Left ventricle myocardium inferior (tissue), 1 donor: ENCODE data around the gene TBX18. TPM values are rescaled to one million over a fixed set of nuclear protein-coding genes. Genes with fewer than 3 reads are reported as not detected.

Experiments used
- DNase-seq: peaks from one replicate; pipeline ENCODE4 v3.0.0-alpha.2; 2020
- H3K27ac ChIP-seq: fragments of 200-600 bp; replicated peaks from 2 replicates; pipeline ENCODE4 v1.8.0; 2021
- H3K27me3 ChIP-seq: fragments of 200-600 bp; 2 replicates; pipeline ENCODE4 v1.8.0; 2021; ENCODE audit warnings: low read depth
- H3K36me3 ChIP-seq: fragments of 200-600 bp; 2 replicates; pipeline ENCODE4 v1.8.0; 2021
- H3K4me1 ChIP-seq: fragments of 200-600 bp; 2 replicates; pipeline ENCODE4 v1.8.0; 2021
- H3K4me3 ChIP-seq: fragments of 200-600 bp; 2 replicates; pipeline ENCODE4 v1.8.0; 2021; ENCODE audit warnings: mild to moderate bottlenecking, moderate library complexity
- H3K9me3 ChIP-seq: fragments of 200-600 bp; replicated peaks from 2 replicates; pipeline ENCODE4 v1.8.0; 2021
- intact Hi-C: fragments of 100-400 bp; cut with micrococcal nuclease; formaldehyde crosslinking; loops from one replicate; pipeline ENCODE4 v1.11.0; 2022
- total RNA-seq: library from RNA; stranded (reverse); fragmentation: NEBNext Ultra II Directional; extraction: Animal tissue kit (Norgen Biotek cat#: 25700); gene quantifications from one replicate; pipeline ENCODE4 v1.2.1, GENCODE V29; 2021
- TF ChIP-seq, protein P1 (sequence below): fragments of 200-600 bp; IDR thresholded peaks from 2 replicates; pipeline ENCODE4 v1.8.0; 2021; ENCODE audit warnings: antibody characterized with exemption, mild to moderate bottlenecking, borderline replicate concordance
- donor health status: DM: no; HTN: yes; CAD: no; lungs with severe emphysema.

TBX18 gene
- total RNA-seq, 1 donor from 2014 or later = 3.5 TPM

DNA sequence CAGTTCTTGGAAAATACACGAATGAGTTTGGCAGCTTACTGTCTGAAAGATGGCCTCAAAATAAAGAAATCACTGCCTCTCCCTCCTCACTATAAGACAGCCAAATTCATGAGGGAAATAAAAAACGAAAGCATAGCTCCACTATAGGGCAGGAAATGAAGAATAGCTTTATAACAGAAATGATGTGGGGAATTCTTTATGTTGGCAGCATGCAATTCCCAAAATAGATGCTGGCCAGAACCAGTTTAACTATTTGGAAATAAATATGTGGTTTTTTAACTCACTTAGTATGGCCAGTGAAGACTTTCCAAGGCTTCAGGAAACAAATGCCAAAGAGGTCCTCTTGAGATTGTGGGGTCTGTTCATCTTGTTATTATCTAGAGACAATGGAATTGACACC lies 100.5 kb downstream of the TBX18 start:
- peaks cover 3% of the 10 kb centered on the region for H3K9me3 ChIP-seq
- no peaks in the 10 kb centered on the region for H3K27me3 ChIP-seq
- no peaks in the 10 kb centered on the region for H3K36me3 ChIP-seq
- H3K4me1 ChIP-seq = no peaks in the 10 kb centered on the region
- H3K4me3 ChIP-seq = no peak overlapping the region
- intact Hi-C loops = no loop called here
- H3K27ac ChIP-seq = no peak overlapping the region
- no peak for DNase-seq
- TF ChIP-seq, protein P1, sequence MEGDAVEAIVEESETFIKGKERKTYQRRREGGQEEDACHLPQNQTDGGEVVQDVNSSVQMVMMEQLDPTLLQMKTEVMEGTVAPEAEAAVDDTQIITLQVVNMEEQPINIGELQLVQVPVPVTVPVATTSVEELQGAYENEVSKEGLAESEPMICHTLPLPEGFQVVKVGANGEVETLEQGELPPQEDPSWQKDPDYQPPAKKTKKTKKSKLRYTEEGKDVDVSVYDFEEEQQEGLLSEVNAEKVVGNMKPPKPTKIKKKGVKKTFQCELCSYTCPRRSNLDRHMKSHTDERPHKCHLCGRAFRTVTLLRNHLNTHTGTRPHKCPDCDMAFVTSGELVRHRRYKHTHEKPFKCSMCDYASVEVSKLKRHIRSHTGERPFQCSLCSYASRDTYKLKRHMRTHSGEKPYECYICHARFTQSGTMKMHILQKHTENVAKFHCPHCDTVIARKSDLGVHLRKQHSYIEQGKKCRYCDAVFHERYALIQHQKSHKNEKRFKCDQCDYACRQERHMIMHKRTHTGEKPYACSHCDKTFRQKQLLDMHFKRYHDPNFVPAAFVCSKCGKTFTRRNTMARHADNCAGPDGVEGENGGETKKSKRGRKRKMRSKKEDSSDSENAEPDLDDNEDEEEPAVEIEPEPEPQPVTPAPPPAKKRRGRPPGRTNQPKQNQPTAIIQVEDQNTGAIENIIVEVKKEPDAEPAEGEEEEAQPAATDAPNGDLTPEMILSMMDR = no peak

DNA sequence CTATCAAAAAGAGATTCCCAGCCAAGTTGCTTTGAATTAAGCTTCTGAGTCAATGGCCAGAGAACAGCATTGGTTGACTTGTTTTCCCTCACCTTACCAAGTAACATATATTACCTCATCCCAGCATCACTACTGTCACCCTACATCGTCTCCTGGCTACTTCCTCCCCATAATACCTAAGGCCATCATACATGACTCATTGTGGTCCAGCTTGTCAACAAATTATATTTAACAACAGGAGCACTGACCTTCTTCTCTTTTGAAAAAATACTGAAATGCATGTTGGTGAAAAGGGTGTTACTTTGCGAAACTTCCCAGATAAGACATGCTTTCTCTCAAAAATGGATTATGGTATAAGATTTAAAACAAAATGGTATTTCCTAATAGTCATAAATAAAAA lies 106.9 kb downstream of the TBX18 start:
- Histone ChIP-seq H3K4me1 (no peaks in the 10 kb centered on the region), H3K27ac (no peak overlapping the region), H3K4me3 (no peak overlapping the region), H3K9me3 (no peaks in the 10 kb centered on the region), H3K36me3 (no peaks in the 10 kb centered on the region), H3K27me3 (no peaks in the 10 kb centered on the region)
- no peak for DNase-seq
- intact Hi-C loops = no loop called here
- TF ChIP-seq, protein P1 = no peak

DNA sequence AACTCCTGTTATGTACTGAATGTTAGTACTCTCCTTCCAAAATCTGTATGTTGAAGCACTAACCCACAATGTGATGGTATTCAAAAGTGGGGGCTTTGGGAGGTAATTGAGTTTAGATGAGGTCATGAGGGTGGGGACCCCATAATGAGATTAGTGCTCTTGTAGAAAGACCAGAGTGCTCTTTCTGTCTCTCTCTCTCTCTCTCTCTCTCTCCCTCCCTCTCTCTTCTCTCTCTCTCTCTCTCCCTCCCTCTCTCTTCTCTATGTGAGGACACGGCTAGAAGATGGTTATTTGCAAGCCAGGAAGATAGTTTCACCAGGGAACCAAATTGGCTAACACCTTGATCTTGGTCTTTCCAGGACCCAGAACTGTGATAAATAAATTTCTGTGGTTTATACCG lies 107.4 kb downstream of the TBX18 start:
- no peak for DNase-seq
- no peaks in the 10 kb centered on the region for H3K9me3 ChIP-seq
- intact Hi-C loops = no loop called here
- H3K27ac ChIP-seq = no peak overlapping the region
- no peaks in the 10 kb centered on the region for H3K4me1 ChIP-seq
- TF ChIP-seq, protein P1 = no peak
- no peaks in the 10 kb centered on the region for H3K36me3 ChIP-seq
- H3K27me3 ChIP-seq = no peaks in the 10 kb centered on the region
- H3K4me3 ChIP-seq = no peak overlapping the region

DNA sequence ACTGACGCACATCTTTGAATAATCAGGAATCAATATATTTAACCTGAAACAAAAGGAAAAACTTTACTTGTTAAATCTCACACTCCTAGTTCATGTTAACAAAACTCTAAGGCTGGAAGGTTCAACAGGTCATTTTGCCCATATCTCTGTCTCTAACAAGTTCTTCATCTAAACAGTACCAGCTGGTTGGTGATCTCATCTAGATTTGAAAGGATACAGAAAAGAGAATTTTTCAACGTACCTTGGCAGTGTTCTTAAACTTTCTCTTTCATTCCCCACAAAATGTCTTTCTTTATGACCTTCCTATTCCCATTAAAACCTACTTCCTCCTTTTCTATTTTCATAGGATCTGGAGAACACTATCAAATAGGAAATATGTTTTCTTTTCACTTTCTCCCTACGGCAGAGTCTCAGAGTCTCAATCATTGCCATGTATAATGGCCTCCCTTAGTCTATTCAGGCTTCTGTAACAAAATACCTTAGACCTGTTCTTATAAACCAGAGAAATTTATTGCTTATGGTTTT lies 111.3 kb downstream of the TBX18 start:
- Histone ChIP-seq H3K9me3 (no peaks in the 10 kb centered on the region), H3K27me3 (no peaks in the 10 kb centered on the region), H3K36me3 (no peaks in the 10 kb centered on the region), H3K4me1 (no peaks in the 10 kb centered on the region), H3K4me3 (no peak overlapping the region), H3K27ac (no peak overlapping the region)
- DNase-seq = no peak
- intact Hi-C loops = no loop called here
- TF ChIP-seq, protein P1 = no peak

DNA sequence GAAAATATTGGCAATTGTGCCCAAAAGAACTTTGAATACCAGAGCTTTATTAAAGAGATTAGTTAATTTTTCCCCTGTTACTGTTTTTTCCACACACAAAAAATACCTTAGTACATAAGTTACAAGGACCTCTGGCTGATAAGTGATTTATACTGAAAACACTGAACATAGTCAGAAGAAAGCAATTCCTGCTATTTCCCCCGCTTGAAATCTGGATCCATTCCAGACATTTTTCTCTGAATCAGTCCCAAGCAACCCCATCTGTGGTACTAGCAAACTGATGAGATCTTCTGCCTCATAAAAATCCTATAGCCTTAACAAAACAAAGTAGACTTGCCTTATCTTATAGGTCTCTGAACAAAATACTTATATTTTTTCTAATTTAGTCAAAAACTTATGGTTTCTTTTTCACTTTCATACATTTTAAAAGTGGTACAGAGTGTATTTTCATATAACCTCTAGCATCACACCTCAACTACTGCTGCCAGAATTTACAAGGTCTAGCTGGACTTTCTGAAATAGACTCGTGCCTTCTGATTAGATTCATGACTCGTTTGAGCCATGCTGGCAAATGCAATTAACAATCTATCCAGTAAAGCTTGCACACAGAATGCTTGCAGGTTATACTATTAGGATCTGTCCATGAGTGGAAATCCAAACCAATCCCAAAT lies 111.9 kb downstream of the TBX18 start:
- TF ChIP-seq, protein P1 = no peak
- intact Hi-C loops = no loop called here
- no peak for DNase-seq
- Histone ChIP-seq H3K4me1 (no peaks in the 10 kb centered on the region), H3K27ac (no peak overlapping the region), H3K36me3 (no peaks in the 10 kb centered on the region), H3K9me3 (no peaks in the 10 kb centered on the region), H3K27me3 (no peaks in the 10 kb centered on the region), H3K4me3 (no peak overlapping the region)
